Pons (tissue), 1 donor: ENCODE data around the gene BAG5.

Experiments used
- DNase-seq: peaks from one replicate; pipeline ENCODE4 v3.0.0-alpha.2; 2016; ENCODE audit warnings: low spot score

Gene BAG5

DNA sequence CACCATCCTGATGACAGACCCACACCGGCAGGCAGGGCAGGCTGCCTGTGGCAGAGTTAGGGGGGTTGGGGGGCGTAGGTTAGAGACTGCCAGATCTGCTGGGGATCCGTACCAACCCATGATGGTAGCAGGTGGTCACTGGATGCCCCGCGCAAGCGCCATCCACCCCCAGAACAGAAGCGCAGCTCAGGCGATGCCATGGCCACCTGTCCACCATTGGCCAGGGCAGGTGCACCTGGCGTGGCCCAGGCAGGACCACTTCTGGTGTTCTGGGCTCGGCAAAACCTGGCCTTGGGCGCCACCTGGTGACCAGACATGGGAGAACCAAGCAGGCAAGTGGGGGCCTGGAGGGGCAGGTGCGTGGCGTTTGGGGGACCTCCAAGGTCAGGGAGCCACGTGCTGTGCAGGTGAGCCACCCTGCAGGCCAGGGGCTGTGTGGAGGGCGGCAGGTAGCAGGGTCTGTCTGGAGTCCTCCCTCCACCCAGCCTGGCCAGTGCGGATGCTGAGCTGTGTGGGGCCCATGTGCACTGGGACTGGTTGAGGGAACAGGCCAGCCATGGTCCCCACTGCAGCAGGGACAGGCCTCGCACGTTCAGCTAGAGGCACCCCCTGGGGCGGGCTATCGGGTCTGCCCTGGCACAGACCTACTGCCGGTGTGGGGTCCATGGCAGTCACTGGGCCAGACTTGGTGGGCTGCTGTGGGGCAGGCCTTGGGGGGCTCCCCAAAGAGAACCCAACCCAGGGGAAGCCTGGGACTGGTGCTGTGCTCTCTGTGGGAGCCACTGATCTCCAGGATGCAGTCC is 15.6 kb downstream of the BAG5 start:
- peak; percentile 73 for DNase-seq

- no peak for DNase-seq
Measured at GRCh38 chr14:103545915-103546651, 16.4 kb downstream of the BAG5 start.

DNA sequence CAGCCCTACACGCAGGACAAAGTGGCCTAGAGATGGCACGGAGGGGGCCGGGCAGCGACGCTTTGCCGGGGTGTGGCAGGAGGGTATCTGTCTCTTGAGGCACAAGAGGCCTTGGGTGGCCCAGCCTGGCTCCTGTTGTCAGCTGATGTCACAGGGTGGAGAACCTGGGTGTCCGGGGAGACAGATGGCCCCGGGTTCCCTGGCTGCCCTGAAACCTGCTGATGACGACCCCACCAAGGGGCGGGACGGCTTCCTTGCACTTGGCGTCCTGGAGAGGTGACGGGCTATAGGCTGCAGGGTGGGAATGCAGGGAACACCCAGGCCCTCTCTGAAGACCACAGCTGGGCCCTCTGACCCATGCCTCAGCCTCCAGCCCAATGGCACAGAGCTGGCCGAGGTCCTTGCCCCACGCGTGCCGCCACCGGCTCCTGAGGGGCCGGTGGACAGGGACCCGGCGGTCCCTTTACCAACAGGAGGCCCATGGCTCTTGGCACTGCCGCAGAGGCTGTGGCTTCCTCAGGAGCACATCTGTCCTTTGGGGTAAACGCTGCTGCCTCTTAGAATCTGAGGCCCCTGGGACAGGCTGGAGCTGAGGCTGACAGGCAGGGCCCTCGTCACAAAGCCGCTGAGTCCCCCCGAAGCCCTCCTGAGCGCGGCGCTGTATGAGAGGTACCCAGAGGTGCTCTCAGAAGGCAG is 17.1 kb downstream of the BAG5 start:
- no peak for DNase-seq

DNA sequence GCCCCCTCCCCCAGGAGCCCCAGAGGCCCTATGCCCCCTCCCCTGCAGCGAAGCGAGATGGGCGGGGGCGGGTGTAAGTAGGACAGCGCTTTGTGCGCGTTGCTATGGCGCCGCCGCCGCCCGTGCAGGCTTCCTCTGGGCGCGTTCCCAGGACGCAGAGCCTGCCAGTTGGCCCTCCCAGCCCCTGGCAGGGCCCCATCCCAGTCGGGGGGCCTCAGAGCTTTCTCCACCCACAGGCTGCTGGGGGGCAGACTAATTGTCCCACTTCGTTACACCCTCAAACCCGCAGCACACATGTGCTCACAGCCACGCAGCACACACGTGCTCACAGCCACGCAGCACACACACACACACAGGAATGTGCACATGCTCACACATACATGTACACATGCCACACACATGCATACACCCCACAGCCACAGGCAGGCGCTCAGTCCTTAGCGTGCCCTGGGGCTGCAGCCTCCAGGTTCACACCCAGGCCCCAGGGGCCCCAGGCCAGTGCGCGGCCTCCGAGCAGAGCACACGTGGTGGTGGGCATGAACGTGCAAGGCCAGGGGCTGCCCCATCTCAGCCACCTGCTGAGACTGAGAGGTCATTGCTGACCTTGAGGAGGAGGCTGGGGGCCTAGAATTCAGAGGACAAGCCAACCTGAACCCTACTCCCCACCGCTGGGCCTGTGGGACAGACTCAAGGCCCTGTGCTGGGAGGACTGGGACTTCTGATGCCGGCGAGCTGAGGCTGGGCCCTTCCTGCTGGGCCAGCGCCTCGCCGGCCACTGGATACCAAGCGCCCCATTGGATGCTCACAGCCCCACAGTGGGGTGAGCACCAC is 17.9 kb downstream of the BAG5 start:
- peak; percentile 76 for DNase-seq

GRCh38 chr14:103543721-103544387 is 18.6 kb downstream of the BAG5 start:
- DNase-seq = no peak

DNA sequence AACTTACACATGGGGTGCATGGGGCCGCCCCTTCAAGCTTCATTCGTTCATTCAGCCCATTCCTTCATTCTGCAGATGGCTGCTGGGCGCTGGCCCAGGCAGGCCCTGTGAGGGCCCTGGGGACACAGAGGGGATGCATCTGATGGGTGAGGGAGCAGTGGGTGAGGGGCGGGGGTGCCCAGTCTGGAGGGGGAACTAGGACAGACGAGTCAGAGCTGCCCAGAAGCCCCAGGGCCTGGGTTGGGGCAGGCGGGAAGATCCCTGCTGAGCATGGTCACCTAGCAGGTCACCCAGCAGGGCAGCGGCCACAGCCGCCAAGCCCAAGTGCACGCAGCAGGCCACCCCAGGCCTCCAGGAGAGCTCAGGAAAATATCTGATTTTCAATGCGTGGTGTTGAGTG is 19.3 kb downstream of the BAG5 start:
- no peak for DNase-seq

DNA sequence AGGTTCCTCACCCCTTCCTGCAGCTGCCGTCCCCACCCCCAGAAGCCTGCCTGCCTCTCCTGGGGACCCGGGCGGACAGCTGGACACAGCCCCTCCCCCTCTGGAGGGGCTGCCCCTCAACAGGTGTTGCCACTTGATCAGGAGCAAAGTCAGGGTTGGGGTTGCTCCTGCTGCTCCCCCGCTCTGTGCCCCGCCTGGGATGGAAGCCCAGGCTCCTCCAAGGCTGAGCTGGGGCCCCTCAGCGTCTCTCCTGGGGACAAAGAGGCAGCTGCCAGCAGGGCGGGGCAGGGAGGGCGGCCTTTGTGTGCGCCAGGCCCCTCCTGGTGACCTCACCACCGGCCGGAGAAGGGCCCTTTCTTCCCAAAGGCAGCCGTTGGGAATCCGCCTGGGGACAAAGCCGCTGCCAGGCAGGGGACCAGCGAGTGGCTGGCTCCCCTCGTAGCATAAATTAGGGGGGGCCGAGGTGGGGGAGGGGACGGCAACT is 19.8 kb downstream of the BAG5 start:
- DNase-seq = peak; percentile 96

- no peak for DNase-seq
Measured at GRCh38 chr14:103541709-103542604, 20.5 kb downstream of the BAG5 start.

DNA sequence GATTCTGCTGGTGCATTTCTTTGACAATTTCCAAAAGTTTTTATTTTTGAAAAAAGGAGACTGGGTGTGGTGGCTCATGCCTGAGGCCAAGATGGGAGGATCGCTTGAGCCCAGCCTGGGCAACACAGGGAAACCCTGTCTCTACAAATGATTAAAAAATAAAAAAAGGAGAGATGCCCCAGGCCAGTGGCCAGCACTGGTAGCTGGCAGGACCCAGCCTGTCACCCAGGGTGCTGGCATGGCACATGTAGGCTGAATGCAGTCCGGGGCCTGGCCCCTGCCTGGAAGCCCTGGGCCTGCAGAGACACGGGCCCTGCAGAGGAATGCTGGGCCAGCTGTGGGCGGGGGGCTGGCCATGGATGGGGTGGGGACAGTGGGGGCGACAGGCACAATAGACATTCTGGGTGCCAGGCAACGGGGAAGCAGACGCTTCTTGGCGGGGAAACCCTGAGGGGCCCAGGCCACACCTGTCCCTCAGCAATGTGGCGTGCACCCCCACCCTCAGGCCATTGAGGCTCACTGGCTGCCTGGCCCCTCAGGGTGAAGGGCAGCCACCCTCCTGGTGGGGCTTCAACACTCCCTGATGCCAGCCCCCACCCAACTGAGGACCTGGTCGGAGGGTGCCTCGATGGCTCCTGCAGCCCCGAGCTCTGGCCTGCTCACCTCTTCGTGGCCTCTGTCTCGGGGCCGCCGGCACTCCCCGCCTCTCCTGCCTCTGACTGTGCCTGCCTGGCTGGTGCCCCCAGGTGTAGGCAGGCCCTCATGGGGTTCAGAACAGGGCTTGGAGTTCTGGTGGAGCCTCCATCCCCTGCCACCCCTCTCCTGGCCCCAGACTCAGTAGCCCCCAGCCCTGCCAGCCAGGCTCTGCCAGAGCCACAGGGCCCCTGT is 21.4 kb downstream of the BAG5 start:
- no peak for DNase-seq

DNA sequence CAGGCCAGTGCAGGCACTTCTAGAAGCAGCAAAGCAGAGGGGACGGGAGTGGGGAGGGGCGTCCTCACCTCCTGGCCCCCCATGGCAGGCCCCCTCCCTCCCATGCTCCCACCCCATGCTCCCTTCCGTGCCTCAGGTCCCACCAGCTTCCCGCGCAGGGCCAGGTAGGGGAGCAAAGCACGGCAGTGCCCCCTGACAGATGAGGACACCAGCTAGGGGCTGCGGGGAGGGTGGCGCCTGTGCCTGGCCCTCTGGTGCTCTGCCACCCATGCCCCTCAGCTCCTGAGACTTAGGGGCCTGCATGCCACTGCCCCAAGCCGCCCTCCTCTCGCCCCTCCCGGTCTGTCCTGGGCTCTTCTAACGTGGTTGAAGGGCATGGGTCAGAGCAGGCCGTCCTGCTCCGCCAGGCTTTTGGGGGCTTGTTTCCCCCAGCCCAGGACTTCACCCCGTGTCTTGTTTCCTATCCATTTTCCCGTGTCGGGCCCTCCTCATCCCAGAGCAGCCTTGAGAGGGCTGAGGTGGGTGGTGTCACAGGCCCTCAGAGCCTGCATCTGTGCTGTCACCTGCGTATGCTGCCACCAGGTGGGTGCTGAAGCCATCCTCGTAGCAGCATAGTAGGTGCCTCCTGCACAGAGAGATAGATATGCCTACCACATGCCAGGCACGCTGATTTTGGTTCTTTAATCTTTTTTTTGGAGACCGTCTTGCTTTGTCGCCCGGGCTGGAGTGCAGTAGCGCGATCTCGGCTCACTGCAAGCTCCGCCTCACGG is 23.2 kb downstream of the BAG5 start:
- no peak for DNase-seq

DNA sequence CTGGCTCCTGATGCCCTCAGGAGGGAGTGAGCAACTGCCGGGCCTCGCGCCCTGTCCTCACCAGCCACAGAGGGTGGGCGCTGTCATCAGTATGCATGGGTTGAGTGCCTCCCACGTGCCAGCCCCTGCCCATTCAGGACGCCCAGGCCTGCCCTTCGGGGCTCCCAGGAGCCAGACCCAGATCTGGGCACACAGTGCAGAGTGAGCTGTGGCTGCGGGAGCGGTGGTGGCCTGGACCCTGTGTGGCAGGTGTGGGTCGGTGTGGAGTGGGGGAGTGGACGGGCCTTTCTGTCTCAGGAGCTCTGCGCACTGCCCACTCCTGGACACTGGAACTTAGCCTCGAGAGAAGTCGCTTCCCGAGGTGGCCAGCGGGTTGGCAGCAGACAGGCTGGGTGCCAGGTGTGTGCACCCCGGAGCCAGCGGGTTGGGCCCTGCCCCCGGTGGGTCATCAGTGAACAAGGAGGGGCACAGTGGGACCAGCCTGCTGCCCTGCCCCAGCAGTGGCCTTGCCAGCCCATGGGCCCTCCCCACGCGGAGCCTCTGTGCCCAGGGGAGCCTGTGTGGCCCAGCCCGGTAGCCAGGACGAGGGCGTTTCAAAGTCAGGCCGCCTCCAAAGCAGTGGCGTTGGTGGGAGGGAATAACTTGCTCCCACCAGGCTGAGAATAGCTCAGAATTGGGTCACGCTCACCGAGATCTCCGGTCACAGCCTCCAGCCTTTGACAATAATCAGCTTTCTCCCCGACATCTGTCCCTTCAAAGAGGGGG is 24.0 kb downstream of the BAG5 start:
- DNase-seq = no peak

- no peak for DNase-seq
Measured at GRCh38 chr14:103537175-103537990, 25.1 kb downstream of the BAG5 start.

DNA sequence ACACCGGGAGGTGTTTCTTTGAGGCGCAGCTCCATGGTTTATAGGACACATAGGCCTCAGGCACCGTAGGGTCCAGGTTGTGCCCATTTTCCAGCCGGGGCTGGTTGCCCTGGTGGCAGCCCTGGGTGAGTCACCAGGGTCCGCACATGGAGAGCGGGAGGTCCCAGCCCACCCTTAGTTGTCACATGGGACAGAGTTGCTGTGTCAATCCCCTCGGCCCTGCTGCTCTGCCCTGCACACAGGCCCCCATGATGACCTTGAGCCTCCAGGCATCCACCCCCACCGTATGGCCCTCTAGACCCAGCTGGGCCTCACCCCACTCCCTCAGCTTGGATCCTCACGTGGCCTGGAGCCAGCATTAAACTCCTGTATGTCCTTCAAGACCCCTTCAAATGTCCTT is 25.8 kb downstream of the BAG5 start:
- DNase-seq = no peak

GRCh38 chr14:103535891-103536565 is 26.4 kb downstream of the BAG5 start:
- no peak for DNase-seq

DNA sequence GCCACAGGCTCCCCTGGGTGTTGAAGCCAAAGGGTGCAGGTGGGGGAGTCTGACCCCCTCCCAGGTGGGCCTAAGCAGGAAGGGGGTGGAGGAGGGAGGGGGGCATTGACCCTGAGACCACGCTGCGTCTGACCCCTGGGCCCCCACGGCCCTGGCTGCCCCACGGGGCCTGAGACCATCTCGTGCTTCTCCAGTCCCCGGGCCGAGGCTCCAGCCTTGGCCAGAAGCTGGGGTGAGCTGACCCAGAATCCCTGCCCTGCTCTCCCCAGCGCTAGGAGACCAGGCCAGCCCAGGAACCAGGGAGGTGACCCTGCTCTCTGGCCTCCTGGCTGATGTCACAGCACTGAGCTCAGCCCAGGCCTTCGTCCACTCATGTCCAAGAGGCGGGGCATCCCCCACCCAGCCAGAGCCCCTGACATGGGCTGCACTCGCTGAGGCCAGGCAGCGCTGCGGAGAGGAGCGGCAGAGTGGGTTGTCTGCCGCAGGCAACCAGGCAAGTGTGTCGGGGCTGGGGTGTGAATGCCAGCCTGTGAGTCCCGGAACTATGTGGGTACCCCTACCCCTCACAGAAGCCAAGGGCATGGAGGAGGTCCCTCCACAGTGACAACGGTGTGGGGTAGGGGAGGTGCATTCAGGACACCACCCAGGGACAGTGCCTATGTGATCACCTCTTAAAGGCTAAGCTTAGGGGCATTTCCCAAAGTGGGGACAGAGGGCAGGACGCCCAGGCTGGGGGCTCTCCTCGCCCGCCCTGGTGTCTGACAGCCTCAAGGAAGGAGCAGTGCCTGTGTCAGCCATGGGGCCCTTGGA is 27.2 kb downstream of the BAG5 start:
- DNase-seq = no peak
